Activated T-helper 2 cell treated with anti-CD3 and anti-CD28 coated beads, Interferon-gamma antibody, Interleukin-2, Interleukin-4, amounts not matched to agents 10 μg/mL and 5 μg/mL and 100 μg/mL, durations not matched to agents 14 hours and 24 hours and 36 hours (primary cell): ENCODE data around the gene PADI3. TPM values are rescaled to one million over a fixed set of nuclear protein-coding genes. Genes with fewer than 3 reads are reported as not detected.

Experiments
- DNase-seq: peaks from one replicate; pipeline ENCODE4 v3.0.0; 2021; ENCODE audit warnings: low spot score
- H3K27ac Mint-ChIP-seq: one replicate; pipeline ENCODE4 v1.8.0; 2021; ENCODE audit warnings: mixed read lengths
- H3K27me3 Mint-ChIP-seq: one replicate; pipeline ENCODE4 v1.8.0; 2021; ENCODE audit warnings: low read depth, mixed read lengths
- H3K36me3 Mint-ChIP-seq: one replicate; pipeline ENCODE4 v1.8.0; 2021; ENCODE audit warnings: low read depth, mixed read lengths
- H3K4me1 Mint-ChIP-seq: one replicate; pipeline ENCODE4 v1.8.0; 2021; ENCODE audit warnings: low read depth, mixed read lengths
- H3K4me3 Mint-ChIP-seq: one replicate; pipeline ENCODE4 v1.8.0; 2021; ENCODE audit warnings: low read depth, mild to moderate bottlenecking, moderate library complexity, mixed read lengths
- H3K9me3 Mint-ChIP-seq: one replicate; pipeline ENCODE4 v1.8.0; 2021; ENCODE audit warnings: mixed read lengths
- intact Hi-C: fragments of 100-400 bp; cut with micrococcal nuclease; formaldehyde crosslinking; loops from one replicate; pipeline ENCODE4 v1.15.1; 2023
- total RNA-seq: library from RNA; stranded (reverse); gene quantifications from 2 replicates; pipeline ENCODE4 v1.2.3, GENCODE V29; 2022

PADI3 gene
- total RNA-seq, 1 donor from 2014 or later = not detected

DNA sequence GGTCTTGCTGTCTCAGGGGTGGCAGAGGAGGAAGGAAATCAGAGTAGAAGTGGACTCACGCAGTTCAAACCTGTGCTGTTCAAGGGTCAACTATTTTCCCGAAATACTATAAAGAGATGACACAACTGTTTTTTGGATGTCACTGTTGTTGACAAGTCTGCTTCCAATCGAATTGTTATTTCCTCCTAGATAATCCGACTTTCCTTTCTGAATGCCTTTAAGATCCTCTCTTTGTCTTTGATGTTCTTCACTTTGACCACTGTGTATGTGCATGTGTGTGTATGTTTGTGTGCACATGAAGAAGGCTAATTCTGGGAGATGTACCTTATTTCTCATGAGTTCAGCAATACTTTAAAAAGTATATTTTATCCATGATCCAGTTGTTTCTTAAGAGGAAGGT lies 80.7 kb downstream of the PADI3 start:
- H3K27me3 Mint-ChIP-seq = peaks cover 5% of the 10 kb centered on the region
- DNase-seq = no peak
- intact Hi-C loops = no loop called here
- H3K36me3 Mint-ChIP-seq = no peaks in the 10 kb centered on the region
- H3K4me1 Mint-ChIP-seq = no peaks in the 10 kb centered on the region
- no peak overlapping the region for H3K27ac Mint-ChIP-seq
- no peaks in the 10 kb centered on the region for H3K9me3 Mint-ChIP-seq
- H3K4me3 Mint-ChIP-seq = no peak overlapping the region

DNA sequence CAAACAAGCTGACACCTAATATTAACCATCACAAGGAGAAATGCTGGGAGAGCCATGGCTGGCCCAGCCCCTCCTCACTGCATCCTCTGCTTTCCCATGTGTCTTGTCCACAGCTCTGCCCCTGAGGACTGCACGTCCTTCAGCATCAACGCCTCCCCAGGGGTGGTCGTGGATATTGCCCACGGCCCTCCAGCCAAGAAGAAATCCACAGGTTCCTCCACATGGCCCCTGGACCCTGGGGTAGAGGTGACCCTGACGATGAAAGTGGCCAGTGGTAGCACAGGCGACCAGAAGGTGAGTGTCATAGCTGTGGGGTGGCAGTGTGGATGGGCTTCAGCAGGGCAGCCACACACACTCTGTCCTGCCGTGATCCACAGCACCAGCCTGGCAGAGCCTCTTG lies 82.0 kb downstream of the PADI3 start:
- Mint-ChIP-seq H3K36me3 (no peaks in the 10 kb centered on the region), H3K27ac (no peak overlapping the region), H3K27me3 (peaks cover 3% of the 10 kb centered on the region), H3K4me3 (no peak overlapping the region), H3K4me1 (no peaks in the 10 kb centered on the region), H3K9me3 (no peaks in the 10 kb centered on the region)
- DNase-seq = no peak
- intact Hi-C loops = no loop called here

DNA sequence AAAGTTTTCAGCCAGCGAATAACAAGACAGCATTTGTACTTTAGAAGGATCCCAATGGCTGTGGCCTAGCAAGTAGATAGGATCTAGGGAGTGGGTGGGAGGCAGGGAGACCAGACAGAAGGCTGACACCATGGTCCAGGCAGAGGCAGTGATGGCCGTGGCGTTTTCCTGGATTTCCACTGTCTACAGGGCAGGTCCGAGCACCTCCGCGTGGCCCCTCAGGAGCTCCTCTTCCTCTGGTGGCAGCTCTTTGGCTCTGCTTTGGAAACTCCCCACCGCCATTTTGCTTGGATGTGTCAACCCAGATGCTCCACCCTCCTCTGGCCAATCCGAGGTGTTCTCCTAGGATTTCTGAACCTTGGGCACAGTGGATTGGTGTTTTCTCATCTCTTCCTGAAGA lies 84.2 kb downstream of the PADI3 start:
- intact Hi-C loops = no loop called here

More for the DNA sequence above, 84.2 kb downstream of the PADI3 start:
- Mint-ChIP-seq H3K4me3 (no peak overlapping the region), H3K4me1 (peaks cover 2% of the 10 kb centered on the region), H3K9me3 (no peaks in the 10 kb centered on the region), H3K36me3 (no peaks in the 10 kb centered on the region), H3K27me3 (no peaks in the 10 kb centered on the region), H3K27ac (no peak overlapping the region)
- DNase-seq = no peak

Other genes starting within 250 kb of the PADI3 start
- 47.6 and 50.2 TPM in 2 replicates for gene ATP13A2, start 237.2 kb upstream of the PADI3 start, total RNA-seq
- gene SDHB, start 195.1 kb upstream of the PADI3 start, total RNA-seq = 117 and 124 TPM in 2 replicates
- 0.11 and 0.14 TPM in 2 replicates for gene PADI2, start 129.6 kb upstream of the PADI3 start, total RNA-seq
- not detected in 2 replicates for gene PADI1, start 44.0 kb upstream of the PADI3 start, total RNA-seq
- gene PADI4, start 59.1 kb downstream of the PADI3 start, total RNA-seq = not detected in 2 replicates
- not detected in 2 replicates for gene PADI6, start 123.1 kb downstream of the PADI3 start, total RNA-seq
- 202 and 203 TPM in 2 replicates for gene RCC2, start 190.6 kb downstream of the PADI3 start, total RNA-seq